GM21381 (cell line): ENCODE results near the gene EPGN.
"Not testable (repeated sequence)": the region's sequence is repeated elsewhere in the genome, so short reads cannot be mapped to it uniquely, and the experiment has no call there.

Experiments used
- ATAC-seq: cut with Tn5 transposase; IDR thresholded peaks from one replicate; pipeline ENCODE4 v1.9.1; 2021; ENCODE audit warnings: mild to moderate bottlenecking, moderate library complexity; ENCODE audit not compliant: unreplicated experiment

EPGN gene

DNA sequence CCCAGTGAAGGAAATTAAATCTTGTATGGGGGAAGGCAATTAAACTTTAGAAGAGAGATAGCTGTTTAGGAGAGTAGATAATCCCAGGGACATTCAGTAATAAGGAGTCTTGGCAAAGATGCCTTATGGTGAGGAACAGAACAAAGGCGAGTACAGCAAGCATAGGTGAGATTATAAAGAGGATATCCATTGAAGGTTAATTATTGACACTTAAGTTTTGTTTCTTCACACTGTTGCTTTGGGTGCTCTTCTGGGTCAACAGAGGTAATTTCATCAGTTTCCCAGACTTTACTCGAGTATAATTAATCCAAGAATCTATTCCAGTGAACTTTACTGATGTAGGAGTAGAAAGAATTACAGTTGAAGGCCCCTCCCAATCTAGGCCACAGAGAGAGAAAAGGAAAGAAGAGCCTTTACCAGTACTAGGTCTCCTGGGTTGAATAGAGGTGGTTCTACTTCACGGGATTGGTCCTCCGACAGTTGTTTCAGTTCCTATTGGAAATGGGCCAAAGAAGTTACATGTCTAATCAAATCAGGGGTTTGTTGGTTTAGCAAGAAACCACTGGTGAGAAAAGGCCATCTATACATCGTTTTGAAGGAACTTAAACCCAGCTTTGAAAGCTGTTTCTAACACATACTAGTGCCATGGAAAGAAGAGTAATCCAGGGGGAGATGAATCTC is 27.2 kb downstream of the EPGN start:
- ATAC-seq: peak; percentile 83

DNA sequence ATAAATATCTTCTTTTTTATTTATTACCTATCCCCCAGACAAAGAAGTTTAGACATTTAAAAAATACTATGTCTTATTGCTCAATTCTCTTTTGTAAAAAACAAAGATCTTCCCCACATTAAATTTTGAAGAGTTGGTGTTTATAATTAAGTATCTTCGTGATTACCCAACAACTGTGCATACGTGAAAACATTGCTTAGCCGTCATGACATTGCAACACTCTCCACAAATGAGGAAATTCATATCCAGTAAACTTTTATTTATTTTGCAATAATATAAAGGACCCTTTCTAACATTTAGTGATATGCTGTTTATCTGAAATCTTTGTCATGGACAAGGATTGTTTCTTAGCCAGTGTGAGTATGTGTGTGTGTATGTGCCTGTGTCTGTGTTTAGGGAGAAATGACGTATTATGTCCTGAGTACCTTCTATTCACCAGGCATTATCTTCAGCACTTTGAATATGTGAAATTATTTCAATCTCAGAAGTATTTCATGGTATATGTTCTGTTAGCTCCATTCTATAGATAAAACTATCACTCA is 30.6 kb downstream of the EPGN start:
- ATAC-seq: no peak

DNA sequence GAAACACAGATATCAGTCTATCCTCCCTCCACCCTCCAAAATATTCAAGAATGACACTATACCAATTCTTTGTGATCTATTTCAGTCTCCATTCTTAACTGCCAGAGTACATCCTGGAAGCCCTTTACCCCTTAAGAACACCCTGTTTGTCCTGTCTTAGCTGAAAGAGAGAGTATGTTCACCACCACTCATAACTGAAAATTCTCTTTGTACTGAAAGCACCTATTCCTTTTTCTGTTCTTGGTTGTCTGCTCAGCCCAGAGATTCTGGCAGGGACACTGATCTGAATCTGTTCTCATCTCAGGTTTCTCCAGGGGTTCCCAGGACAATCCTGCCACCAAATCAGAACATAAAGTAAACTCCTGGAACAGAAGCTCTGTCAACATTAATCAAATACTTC is 31.2 kb downstream of the EPGN start:
- no peak for ATAC-seq

DNA sequence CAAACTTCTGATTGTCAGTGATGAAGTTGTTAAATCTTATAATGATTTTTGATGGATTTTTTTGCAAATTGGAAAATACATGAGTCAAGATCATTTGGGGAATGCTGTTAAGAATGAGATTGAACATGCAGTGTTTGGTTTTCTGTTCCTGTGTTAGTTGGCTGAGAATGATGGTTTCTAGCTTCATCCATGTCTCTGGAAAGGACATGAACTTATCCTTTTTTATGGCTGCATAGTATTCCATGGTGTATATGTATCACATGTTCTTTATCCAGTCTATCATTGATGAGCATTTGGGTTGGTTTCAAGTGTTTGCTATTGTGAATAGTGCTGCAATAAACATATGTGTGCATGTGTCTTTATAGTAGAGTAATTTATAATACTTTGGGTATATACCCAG is 32.2 kb downstream of the EPGN start:
- ATAC-seq: not testable (repeated sequence)

DNA sequence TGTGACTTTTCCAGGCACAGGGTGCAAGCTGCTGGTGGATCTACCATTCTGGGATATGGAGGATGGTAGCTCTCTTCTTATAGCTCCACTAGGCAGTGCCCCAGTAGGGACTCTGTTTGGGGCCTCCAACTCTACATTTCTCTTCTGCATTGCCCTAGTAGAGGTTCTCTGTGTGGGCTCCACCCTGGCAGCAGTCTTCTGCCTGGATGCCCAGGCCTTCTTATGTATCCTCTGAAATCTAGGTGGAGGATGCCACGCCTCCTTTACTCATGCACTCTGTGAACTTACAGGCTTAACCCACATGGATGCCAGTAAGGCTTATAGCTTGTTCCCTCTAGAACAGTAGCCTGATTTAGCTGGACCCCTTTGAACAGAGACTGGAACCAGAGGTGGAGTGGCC is 35.8 kb downstream of the EPGN start:
- ATAC-seq: no peak

DNA sequence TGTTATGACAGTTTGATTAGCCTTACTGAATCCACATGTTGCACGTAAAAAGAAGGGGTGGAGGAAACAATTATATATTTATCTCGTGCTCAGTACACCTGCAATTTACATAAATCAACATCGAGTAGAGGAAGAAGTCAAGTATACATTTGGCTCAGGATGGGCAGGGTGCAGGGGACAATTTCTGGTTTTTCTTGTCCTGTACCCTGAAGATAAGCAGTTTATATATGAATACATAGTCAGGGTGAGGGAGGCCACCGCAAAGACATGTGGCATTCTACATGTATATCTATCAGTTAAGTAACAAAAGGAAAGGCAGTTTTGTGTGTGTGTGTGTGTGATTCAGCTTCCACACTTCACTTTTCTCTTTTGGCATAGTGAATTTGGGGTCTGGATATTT is 45.6 kb downstream of the EPGN start:
- ATAC-seq: no peak

DNA sequence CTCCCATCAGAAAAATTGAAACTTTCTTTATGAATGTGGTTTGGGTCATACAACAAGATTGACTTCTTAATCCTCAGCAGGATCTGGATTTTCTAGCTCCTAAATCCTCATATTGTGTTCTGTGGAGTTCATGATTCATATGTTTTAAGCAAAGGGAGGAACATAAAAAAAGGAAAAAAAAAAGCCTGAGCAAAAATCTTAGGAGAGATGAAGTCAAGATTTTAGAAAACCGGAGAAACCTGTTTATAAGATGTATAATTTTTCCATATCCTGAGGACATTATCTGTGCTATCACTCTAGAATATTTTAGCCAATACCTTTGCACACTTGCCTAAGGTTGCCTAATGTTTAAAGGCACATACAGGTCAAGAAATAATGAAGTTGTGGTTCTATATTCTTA is 49.7 kb downstream of the EPGN start:
- no peak for ATAC-seq

DNA sequence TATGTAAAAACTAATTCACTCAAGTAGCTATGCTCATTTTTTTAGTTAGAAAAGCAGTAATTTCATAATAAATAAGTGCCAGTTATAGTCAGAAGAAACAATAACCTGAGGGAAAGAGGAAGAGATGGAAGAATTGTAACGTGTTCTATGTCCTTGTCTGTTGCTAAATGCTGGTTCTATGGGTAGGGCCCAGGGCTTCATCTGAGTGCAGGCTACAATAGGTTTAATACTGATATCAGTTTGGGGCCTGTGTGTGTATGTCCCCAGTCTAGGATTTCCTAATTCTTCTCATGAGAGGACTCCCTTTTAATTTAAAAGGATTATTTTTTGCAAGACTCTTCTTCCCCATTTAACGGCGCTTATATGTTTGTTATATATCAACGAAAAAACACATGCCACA is 53.4 kb downstream of the EPGN start:
- ATAC-seq: no peak

DNA sequence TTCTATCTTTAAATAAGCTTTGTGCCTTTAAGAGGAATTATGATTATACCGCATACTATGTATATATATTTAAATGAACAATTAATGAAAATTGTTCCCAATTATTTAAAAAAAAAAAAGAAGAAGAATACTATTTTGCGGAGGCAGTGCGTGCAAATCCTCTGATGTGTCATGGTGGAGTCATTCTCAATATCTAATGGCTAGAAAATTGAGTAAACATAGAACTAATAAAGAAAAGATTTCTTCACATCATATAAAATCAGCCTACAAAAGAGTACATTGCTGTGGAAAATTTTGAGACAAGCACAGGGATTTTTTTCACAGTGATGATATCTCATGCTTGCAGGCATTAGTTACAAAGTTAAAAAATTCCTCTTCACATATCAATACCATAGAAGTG is 54.1 kb downstream of the EPGN start:
- no peak for ATAC-seq

DNA sequence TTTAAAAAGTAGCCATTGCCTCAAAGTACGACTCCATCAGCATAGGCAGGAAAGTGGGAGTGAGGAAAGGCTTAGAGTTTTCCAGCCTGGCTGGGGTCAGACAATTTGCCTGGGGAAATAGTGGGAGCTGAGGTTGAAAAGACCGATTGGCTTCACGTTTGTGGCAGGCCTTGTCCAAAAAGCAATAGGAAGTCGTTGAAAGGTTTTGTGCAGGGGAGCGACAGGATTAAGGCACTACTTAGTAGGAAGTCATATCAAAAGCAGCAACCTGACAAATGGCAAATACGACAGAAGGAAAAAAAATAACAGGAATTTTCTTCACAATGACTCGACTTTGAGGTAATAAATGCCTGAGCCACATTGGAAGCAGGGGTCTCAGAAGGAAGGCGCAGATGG is 56.0 kb downstream of the EPGN start:
- ATAC-seq: no peak

DNA sequence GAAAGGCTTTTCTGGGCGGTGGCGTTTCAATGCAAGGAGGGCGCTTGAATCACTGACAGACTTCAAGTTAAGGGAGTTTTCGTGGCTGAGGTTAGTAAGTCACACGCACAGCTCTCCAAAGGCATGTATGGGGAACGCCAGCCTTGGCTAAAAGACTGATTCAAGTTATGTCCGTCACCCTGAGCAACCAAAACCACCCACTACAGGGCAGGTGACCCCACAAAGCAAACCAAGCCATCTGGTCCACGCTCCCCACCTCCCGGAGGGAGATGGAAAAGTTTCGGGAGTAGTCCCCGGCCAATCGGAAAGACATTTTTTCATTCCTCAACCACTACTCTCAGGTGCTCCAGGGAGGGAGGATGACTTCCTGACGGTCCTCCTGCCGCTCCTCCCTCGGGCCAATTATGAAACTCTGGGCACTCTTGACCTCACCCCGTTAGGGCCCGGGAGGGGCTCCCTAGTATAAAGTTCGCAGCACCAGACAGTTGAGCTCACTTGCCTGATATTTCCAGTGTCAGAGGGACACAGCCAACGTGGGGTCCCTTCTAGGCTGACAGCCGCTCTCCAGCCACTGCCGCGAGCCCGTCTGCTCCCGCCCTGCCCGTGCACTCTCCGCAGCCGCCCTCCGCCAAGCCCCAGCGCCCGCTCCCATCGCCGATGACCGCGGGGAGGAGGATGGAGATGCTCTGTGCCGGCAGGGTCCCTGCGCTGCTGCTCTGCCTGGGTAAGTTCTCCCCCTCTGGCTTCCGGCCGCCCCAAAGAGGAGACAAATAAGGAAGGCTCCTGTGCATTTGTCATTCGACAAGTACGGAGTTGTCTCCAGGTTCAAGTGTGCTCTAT is 56.6 kb downstream of the EPGN start, which contains the start of gene EREG:
EREG (plus strand) TSS at position 494 of the 840 bp plus-strand sequence; CDS start at position 658, 164 bp downstream.
- peak; percentile 41 for ATAC-seq

DNA sequence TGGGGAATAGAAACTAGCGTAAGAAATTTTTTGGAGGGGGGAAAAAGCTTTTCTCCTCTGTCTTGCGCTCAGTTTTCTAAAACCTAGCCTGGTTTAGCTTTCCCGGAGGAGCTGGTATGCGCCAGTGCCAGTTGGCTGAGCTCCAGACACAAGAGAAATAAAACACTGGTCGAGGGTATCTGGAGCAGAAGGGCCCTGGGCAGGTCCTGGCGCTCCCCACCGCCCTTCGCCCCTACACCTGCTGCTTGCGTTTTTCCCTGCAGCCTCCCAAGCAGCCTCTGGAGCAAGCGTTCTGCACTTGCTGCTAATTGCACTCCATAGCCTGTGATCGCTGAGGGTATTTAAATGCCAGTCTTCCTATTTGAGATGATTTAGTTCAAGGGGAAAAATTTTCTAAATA is 57.5 kb downstream of the EPGN start:
- ATAC-seq: no peak
